ENCODE measurements around the gene DMPK.
"Not testable (repeated sequence)": the region's sequence is repeated elsewhere in the genome, so short reads cannot be mapped to it uniquely, and the experiment has no call there.

DMPK gene

GRCh38 chr19:45804140-45804958, 22.1 kb upstream of the DMPK start:
- DNase-seq (ENCODE audit: extremely low spot score), result no peak
- POLR2A ChIA-PET, result interaction anchor here (1.1 kb wide), 1 partner anchor 35 kb away, joined by 3 read pairs; the partner anchor contains the start of gene SIX5

GRCh38 chr19:45801603-45802175, 19.4 kb upstream of the DMPK start:
- TF ChIP-seq FOXK2 (IDR thresholded peaks at IDR 0.05) (no peak), TARDBP (IDR thresholded peaks at IDR 0.05) (no peak)
- ChIA-PET POLR2A (interaction anchor here (0.8 to 1.7 kb wide), 2 partner anchors 32 to 33 kb away, joined by 3 to 5 read pairs; partner anchors contain the start of gene SIX5), CTCF (interaction anchor here (0.9 to 1.1 kb wide), 2 partner anchors 31 to 32 kb away, joined by 3 read pairs; partner anchors contain the start of gene SIX5)
- DNase-seq (ENCODE audit: extremely low spot score), result no peak

More at GRCh38 chr19:45804140-45804958, 22.1 kb upstream of the DMPK start:
- TF ChIP-seq ARNT (IDR thresholded peaks at IDR 0.05) (no peak), L3MBTL2 (conservative IDR thresholded peaks at IDR 0.05) (no peak), SUZ12 (IDR thresholded peaks at IDR 0.05) (no peak), FOXA1 (IDR thresholded peaks at IDR 0.05) (no peak), BHLHE40 (IDR thresholded peaks at IDR 0.05; ENCODE audit: borderline replicate concordance) (no peak), TARDBP (IDR thresholded peaks at IDR 0.05) (no peak), ELF4 (IDR thresholded peaks at IDR 0.05) (no peak), HDGF (IDR thresholded peaks at IDR 0.05; ENCODE audit: borderline replicate concordance) (no peak), LEF1 (IDR thresholded peaks at IDR 0.05; ENCODE audit: borderline replicate concordance) (no peak)
- CTCF ChIA-PET, result interaction anchor here (0.8 to 1.4 kb wide), 3 partner anchors 13 to 37 kb away, joined by 3 to 5 read pairs (median 4); no protein-coding TSS in a partner anchor

- POLR2A ChIA-PET, result interaction anchor here (0.7 to 1.5 kb wide), 3 partner anchors 27 to 33 kb away, joined by 3 to 11 read pairs (median 7); partner anchors contain the start of gene SIX5
- TF ChIP-seq FOXM1 (IDR thresholded peaks at IDR 0.05; ENCODE audit: borderline replicate concordance), result no peak
- no peak for TF ChIP-seq SUZ12 (IDR thresholded peaks at IDR 0.05)
- TF ChIP-seq ZNF384 (IDR thresholded peaks at IDR 0.05), result no peak
- TF ChIP-seq FOXK2 (IDR thresholded peaks at IDR 0.05), result no peak
- TF ChIP-seq BHLHE40 (IDR thresholded peaks at IDR 0.05; ENCODE audit: borderline replicate concordance), result no peak
- TF ChIP-seq HDGF (IDR thresholded peaks at IDR 0.05; ENCODE audit: borderline replicate concordance), result no peak
- no peak for TF ChIP-seq ARNT (IDR thresholded peaks at IDR 0.05)
- TF ChIP-seq TARDBP (IDR thresholded peaks at IDR 0.05), result no peak
- CTCF ChIA-PET, result interaction anchor here (0.9 to 2.8 kb wide), 4 partner anchors 17 to 64 kb away, joined by 3 to 21 read pairs (median 5); partner anchors contain the start of genes DMPK, FOXA3 and SIX5
- no peak for DNase-seq (ENCODE audit: extremely low spot score)
These were observed 17.8 kb upstream of the DMPK start for GRCh38 chr19:45800070-45800553.

GRCh38 chr19:45799541-45799940, 17.3 kb upstream of the DMPK start:
- not testable (repeated sequence) for DNase-seq (ENCODE audit: extremely low spot score)

GRCh38 chr19:45798995-45799517, 16.8 kb upstream of the DMPK start:
- ChIA-PET CTCF (interaction anchor here (0.8 to 2.8 kb wide), 9 partner anchors 15 to 114 kb away, joined by 3 to 21 read pairs (median 4); partner anchors contain the start of genes DMPK, FOXA3 and SIX5), POLR2A (interaction anchor here (0.9 to 1.5 kb wide), 3 partner anchors 10 to 31 kb away, joined by 3 to 11 read pairs (median 7); partner anchors contain the start of gene SIX5)
- peak; percentile 70 for DNase-seq (ENCODE audit: extremely low spot score)
- TF ChIP-seq FOXM1 (IDR thresholded peaks at IDR 0.05; ENCODE audit: borderline replicate concordance) (no peak), HDGF (IDR thresholded peaks at IDR 0.05; ENCODE audit: borderline replicate concordance) (no peak), L3MBTL2 (conservative IDR thresholded peaks at IDR 0.05) (no peak), ZNF384 (IDR thresholded peaks at IDR 0.05) (no peak), ELF4 (IDR thresholded peaks at IDR 0.05) (no peak), FOXK2 (IDR thresholded peaks at IDR 0.05) (no peak), ARNT (IDR thresholded peaks at IDR 0.05) (no peak), LEF1 (IDR thresholded peaks at IDR 0.05; ENCODE audit: borderline replicate concordance) (no peak), FOXA1 (IDR thresholded peaks at IDR 0.05) (no peak), PKNOX1 (IDR thresholded peaks at IDR 0.05) (no peak), SP1 (IDR thresholded peaks at IDR 0.05) (no peak), CTBP1 (IDR thresholded peaks at IDR 0.05; ENCODE audit: borderline replicate concordance) (no peak), TARDBP (IDR thresholded peaks at IDR 0.05) (no peak), SUZ12 (IDR thresholded peaks at IDR 0.05) (no peak), NFRKB (IDR thresholded peaks at IDR 0.05) (no peak), BHLHE40 (IDR thresholded peaks at IDR 0.05; ENCODE audit: borderline replicate concordance) (no peak)

More at GRCh38 chr19:45799541-45799940, 17.3 kb upstream of the DMPK start:
- POLR2A ChIA-PET, result interaction anchor here (0.9 to 1.5 kb wide), 3 partner anchors 11 to 32 kb away, joined by 3 to 11 read pairs (median 7); partner anchors contain the start of gene SIX5
- CTCF ChIA-PET, result interaction anchor here (0.8 to 2.8 kb wide), 9 partner anchors 15 to 115 kb away, joined by 3 to 21 read pairs (median 4); partner anchors contain the start of genes DMPK, FOXA3 and SIX5

- TF ChIP-seq BHLHE40 (IDR thresholded peaks at IDR 0.05; ENCODE audit: borderline replicate concordance), result no peak
- TF ChIP-seq SP1 (IDR thresholded peaks at IDR 0.05), result no peak
- no peak for TF ChIP-seq ELF4 (IDR thresholded peaks at IDR 0.05)
- no peak for TF ChIP-seq FOXK2 (IDR thresholded peaks at IDR 0.05)
- no peak for TF ChIP-seq FOXA1 (IDR thresholded peaks at IDR 0.05)
- TF ChIP-seq FOXM1 (IDR thresholded peaks at IDR 0.05; ENCODE audit: borderline replicate concordance), result no peak
- TF ChIP-seq HDGF (IDR thresholded peaks at IDR 0.05; ENCODE audit: borderline replicate concordance), result no peak
- no peak for TF ChIP-seq ZNF384 (IDR thresholded peaks at IDR 0.05)
- TF ChIP-seq NFRKB (IDR thresholded peaks at IDR 0.05), result no peak
- TF ChIP-seq PKNOX1 (IDR thresholded peaks at IDR 0.05), result no peak
- TF ChIP-seq ARNT (IDR thresholded peaks at IDR 0.05), result no peak
- no peak for TF ChIP-seq LEF1 (IDR thresholded peaks at IDR 0.05; ENCODE audit: borderline replicate concordance)
- no peak for TF ChIP-seq L3MBTL2 (conservative IDR thresholded peaks at IDR 0.05)
- no peak for TF ChIP-seq CTBP1 (IDR thresholded peaks at IDR 0.05; ENCODE audit: borderline replicate concordance)
- TF ChIP-seq SUZ12 (IDR thresholded peaks at IDR 0.05), result no peak
- ChIA-PET POLR2A (no interaction called here), CTCF (no interaction called here)
- DNase-seq (ENCODE audit: extremely low spot score), result no peak
These were observed 12.3 kb upstream of the DMPK start for GRCh38 chr19:45794627-45795026.

All from HEK293T (cell line).